Measurements from ENCODE around the gene IL18.
"Not testable (repeated sequence)": the region's sequence is repeated elsewhere in the genome, so short reads cannot be mapped to it uniquely, and the experiment has no call there.

IL18 gene

DNA sequence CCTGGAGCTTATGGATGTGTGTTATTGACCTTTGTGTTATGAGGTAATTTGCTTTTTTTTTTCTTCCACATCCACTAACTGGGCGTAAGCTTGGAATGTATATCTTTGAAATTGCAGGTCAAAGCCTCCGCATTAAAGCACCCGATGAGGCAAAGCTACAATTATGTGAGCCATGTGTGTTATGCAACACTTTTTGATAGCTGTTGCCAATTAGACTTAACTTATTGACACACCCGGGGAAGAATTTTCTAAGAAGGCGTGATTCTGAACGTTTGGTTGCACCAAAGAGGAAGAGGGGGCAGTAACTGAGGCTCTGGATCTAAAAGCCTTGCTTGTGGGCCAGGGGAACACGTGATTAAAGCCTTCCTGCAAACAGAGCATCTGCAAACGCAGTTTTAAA lies 2.7 kb upstream of the IL18 start:
- no peak for DNase-seq

DNA sequence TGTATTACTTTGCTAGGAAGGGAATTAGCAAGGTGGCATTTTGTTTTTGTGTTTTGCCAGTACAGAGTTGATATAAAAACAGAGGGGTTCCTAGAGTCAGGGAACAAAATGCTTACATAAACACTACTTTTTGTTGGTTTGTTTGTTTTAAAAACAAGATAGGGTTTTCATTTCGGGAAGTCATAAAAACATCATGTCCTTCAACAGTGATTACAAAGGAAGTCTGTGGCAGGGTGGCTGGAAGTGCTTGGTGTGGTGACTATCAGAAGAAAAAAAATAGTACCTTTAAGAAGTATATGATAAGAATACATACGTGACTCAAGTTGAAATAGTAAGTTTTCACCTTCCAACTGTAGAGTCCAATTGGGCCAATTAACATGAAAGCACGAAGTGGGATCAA lies 1.2 kb upstream of the IL18 start:
- DNase-seq, result no peak

DNA sequence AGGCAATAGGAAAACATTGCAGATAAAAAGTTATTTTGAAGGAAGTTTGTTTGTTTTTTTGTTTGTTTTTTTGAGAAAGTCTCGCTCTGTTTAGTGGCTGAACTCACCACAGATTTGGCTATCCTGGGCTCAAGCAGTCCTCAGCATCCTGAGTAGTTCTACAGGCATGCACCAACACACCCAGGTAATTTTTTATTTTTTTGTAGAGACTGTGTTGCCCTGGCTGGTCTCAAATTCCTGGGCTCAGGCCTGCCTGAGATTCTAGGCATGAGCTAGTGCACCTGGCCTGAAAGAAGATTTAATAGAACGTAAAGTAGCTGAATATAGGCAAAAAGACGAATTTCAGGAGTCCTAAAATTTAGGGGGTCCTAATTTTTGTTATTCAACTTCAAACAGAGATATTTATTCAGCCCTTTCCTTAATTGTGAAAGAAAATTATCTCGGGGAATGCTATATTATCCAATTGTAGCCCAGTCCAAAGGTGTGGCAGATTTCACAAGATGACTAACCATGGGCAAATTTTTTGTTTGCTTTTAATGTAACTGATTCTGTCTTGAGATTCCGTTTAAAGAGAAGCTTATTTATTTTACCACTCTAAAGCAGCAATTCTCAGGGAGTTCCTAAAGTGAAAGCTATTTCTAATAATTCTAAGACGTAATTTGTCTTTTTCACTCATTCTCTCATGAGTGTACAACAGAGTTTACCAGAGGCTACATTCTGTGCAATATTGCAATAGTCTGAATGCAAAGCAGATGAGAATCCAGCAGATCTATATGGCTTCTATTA lies 940 bp downstream of the IL18 start:
- DNase-seq, result no peak

DNA sequence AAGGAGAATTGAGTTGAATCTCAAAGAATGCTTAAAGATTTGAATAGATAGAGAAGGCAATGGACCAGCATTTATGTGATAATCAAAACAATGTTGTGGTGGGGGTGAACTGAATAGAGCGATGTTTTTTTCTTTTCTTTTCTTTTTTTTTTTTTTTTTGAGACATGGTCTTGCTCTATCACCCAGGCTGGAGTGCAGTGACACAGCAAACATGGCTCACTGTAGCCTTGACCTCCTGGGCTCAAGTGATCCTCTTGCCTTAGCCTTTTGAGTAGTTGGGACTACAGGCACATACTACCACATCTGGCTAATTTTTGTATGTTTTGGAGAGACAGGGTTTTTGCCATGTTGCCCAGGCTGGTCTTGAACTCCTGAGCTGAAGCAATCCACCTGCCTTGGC lies 1.7 kb downstream of the IL18 start:
- not testable (repeated sequence) for DNase-seq

DNA sequence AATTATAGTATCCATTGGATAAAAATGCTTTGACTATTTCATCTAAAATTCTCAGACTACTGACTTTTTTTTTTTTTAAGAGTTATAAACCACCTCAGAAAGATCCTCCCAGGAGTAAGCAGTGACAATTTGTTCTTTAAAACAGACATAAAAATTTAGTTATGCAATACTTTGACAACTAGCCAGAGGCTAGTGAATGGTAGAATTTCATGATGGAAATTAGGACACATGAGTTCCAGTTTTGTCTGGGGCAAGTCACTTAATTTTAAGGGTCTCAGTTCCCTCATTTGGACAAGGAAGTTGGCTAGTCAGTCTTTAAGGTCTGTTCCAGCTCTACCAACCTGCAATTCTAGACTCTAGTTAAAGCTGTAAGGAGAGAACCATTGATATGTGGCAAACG lies 2.9 kb downstream of the IL18 start:
- no peak for DNase-seq

DNA sequence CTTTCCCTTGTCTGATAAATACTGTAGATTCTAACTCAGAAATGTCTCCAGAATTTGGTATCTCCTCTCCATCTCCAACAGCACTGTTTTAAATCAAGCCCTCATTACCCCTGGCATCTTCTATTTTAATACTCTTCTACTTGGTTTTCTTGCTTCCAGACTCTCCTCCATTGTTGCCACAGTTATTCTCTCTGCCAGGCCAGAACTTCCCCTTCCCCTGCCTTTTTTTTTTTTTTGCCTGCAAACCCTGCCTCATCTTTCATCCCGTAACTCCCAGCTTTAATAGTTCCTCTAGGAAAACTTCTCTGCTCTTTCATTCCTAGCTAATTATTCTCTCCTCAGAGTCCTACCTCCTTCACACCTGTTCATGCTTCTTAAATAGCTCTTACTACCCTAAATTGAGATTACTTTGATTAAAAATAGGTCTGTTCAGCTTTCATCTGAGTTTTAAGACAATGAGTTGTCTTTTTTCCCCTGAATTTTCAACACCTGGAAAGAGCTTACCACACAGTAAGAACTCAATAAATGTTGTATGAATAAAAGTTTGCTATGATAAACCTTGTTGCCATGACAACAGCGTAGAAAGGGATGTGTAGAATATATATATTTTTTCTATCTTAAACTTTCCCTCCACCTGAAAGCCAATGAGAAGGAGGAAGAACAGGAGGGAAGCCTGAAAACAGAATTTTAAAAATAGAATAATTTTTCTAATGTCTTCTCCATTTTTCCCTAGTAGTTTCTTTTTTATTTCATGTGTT lies 3.6 kb downstream of the IL18 start:
- no peak for DNase-seq

DNA sequence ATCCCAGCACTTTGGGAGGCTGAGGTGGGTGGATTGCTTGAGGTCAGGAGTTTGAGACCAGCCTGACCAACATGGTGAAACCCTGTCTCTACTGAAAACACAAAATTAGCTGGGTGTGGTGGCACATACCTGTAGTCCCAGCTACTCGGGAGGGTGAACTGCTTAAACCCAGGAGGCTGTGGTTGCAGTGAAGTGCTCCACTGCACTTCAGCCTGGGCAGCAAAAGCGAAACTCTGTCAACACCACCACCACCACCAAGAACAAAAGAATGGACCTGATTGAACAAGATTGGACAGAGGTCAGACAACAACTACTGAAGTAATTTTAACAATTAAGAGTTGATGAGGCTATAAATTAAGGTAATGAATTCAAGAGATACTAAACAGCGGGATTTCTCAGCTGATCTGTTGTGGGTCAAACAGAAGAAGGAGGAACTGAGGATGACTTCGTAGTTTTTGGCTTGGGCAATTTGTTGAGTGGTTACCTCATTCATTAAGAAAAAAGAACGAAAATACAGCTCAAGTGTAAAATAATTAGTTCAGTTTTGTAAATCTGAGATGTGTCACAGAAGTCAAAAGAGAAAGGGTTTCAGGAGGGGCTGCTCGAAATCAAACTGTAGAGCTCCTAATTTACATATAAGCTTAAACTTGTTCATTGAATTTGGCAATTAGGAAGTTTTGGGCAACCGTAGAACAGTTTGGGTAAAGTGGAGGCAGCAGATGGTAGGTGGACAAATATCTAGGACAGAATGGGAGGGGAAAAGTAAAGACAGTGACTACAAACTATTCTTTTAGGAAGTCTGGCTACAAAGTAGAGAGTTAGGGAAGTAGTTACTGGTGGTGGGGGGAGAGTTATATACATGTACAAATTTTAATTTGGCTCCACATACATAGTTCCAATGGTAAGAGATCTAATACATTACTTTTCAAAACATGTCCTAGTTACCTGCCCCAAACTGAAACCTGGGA lies 4.5 kb downstream of the IL18 start:
- no peak for DNase-seq

DNA sequence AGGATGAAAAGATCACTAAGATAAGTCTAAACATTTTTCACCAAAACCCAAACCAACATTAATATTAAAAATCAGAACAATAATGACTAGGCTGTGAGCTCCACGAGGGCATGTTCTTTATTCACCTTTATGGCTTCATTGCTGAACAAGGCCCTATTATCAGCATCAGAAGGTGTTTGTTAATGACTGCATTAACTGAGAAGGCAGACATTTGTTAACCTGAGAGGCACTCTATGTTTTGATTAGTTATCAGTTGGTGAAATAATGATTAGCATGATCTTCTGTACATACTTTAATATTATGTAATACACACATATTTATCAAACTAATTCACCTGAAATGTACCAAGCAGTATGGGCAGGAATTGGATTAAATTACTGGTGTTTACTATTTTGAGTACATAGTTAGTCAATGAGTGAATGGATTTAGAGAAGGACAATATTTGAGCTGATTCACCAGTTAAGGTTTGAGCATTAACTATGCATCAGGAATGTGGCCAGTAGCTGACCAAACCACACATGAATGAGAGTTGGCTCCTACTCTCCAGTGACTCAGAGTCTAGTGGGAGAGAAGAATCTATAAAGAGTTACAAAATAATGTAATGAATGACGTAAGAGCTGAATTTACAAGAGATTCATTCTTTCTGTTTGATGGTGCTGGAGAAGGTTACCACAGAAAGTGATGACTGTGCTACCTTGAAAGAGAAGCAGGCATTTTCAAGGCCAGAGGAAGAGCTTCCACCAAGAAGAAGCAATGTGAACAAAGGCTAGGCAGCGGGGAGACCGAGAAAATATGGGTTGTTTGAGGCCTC lies 6.7 kb downstream of the IL18 start:
- no peak for DNase-seq

DNA sequence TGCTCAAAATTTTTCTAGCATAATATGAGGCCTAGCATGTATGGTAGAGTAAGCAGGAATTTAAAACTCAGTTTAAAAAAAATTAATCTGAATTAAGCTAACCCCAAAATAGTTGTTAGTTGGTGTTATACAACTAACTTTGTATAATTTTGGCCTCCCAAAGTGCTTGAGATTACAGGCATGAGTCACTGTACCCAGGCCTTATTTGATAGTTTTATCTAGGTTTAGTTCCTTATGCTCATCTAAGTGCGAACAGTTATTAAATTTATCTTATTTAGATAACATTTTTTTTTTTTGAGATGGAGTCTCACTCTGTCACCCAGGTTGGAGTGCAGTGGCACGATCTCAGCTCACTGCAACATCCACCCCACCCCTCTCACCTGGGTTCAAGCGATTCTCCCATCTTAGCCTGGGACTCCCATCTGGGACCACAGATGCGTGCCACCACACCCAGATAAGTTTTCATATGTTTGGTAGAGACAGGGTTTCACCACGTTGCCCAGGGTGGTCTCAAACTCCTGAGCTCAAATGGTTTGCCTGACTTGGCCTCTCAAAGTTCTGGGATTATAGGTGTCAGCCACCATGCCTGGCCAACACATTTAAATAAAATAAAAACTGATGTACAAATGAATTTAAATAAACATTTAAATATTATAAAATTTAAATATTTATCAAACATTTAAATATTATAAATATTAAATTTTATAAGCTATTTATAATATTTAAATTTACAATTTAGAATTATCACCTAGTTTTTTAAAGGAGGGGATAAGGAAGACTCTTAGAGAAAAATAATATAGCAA lies 7.5 kb downstream of the IL18 start:
- no peak for DNase-seq

DNA sequence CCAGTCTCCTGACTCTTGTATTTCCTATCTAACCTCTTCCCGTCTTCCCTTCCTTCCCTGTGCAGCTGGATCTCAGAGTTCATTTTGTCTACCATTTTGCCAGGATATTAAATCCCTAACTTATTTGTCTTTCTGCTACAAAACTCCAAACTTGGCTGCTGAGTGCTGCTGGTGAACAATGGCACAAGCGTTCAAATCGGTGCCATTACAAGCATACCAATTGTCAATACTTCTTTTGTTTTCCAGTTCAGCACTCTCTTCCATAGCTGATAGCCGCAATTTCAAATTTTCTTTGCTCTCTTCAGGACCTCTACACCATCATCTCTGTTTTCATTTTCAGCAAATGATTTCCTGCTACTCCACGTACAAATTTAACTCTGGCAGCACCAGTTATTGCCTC lies 13.4 kb downstream of the IL18 start:
- DNase-seq, result no peak

DNA sequence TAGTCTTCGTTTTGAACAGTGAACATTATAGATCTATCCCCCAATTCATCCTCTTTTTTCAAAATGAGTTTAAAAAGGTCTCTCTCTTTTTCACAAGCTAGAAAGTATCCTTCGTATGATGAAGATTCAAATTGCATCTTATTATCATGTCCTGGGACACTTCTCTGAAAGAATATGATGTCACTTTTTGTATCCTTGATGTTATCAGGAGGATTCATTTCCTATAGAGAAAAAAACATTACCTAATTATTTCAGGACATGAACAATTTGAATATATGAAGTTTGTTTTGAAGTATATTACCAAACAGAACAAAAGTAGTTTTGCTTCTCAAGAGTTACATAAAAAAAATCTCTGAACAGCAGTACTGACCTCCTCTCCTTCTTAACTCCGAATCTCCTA lies 20.3 kb downstream of the IL18 start:
- no peak for DNase-seq

DNA sequence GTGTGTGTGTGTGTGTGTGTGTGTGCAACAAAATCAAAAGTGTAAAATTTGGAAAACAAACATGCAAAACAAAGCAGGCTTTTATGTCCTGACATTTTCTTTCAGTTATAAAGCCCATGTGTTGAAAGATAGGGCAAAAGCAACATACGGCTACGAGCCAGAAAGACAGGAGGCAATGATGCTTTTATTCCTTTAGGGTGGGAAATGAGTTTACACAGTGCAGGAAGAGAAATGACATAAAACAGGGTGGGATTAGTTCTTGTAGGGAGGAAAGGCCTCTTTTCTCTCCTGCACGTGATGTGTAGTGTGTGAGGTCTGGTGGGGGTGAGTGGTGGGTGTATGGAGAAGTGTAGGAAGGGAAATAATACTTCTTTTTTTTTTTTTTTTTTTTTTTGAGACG lies 29.4 kb downstream of the IL18 start:
- DNase-seq, result no peak

DNA sequence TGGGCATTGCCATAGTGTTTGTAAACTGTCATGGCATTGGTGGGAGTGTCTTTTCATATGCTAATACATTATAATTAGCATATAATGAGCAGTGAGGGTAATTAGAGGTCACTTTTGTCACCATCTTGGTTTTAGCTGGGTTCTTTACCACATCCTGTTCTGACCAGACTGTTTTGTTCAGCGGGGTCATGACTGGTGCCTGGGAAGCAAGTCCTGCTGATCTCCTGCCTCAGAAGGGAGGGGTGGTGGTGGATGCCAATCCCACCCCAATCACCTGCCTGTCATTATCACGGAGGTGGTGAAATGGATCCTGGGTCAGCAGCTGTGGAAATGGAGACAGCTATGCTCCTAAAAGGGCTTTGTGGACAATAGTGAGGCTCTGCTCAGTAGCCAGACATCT lies 31.2 kb downstream of the IL18 start:
- DNase-seq, result no peak

DNA sequence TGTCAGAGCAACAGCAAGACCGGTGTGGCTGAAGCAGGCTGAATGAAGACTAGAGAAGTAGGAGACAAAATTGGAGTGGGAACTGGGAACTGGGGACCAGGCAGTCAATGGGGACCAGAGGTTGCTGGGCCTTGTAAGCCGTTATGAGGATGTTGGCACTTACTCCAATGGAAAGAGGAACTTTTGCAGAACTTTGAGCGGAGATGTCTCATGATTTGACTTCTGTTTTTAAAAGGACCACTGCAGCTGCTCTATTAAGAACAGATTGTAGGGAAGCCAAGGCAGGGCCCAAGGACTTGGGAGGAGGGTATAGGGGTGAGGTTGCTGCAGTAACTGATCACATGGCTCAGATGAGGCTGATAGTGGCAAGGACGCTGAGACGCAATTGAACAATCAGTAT lies 34.2 kb downstream of the IL18 start:
- DNase-seq, result no peak

DNA sequence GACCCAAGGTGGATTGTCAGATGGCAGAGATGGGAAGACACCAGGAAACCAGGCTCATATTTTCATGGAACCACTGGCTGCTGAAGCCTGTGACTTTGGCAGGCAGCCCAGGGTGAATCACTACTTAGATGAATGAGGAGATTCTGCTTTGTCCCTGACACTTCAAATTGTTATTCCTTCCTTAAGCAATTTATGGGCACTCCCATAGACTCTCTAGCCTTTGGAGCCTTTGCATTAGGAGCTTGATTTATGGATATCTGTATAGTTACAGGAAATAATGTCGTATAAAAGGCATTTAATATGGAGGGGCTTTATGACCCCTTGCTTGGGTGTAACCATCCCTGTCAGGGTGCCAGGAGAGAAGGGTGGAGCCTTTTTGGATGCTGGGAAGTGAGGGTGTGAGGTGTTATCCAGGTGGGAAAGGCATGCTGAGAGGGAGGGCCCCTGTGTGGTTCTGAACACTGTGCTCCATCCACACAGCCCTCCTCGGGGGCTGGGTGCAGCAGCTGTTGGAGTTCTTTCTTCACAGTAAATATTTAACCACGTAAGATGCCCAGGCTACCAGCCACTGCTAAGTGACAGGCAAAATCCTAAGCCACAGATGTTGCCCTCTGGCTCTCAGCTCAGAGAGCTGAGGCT lies 35.3 kb downstream of the IL18 start:
- DNase-seq, result no peak

DNA sequence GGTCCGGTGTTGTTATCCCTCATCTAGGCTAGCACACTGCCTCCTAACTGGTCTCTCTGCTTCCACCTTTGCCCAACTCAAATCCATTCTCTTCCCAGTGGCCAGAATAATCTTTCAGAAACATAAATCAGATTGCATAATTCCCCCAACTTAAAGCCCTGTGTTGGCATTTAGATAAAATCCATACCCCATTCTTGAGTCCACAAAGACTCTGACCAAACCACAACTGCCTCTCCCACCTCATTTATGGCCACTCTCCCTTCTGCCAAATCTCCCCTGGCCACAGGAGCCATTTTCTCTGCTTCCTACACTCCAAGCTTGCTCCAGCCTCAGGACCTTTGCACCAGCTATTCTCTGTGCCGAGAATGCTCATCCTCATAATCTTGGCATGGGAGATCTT lies 36.8 kb downstream of the IL18 start:
- DNase-seq, result no peak

DNA sequence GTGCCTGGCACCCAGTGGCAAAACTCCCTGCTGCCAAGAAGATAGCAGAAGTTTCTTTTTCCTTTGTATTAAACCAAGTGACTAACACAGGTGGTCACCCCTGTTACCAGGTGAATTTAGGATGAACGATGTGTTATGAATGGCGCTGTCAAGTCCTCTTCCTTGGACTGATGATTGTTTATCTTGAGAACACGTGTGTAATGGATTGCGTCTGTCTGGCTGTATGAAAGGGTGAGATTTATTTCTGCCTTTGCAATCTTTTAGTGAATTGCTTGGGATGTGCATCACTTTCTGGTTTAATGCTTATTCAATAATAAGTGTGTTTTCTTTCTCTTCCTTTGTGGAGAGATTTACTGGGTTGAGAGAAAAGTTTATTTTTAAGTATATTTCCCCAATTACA lies 40.8 kb downstream of the IL18 start:
- no peak for DNase-seq

DNA sequence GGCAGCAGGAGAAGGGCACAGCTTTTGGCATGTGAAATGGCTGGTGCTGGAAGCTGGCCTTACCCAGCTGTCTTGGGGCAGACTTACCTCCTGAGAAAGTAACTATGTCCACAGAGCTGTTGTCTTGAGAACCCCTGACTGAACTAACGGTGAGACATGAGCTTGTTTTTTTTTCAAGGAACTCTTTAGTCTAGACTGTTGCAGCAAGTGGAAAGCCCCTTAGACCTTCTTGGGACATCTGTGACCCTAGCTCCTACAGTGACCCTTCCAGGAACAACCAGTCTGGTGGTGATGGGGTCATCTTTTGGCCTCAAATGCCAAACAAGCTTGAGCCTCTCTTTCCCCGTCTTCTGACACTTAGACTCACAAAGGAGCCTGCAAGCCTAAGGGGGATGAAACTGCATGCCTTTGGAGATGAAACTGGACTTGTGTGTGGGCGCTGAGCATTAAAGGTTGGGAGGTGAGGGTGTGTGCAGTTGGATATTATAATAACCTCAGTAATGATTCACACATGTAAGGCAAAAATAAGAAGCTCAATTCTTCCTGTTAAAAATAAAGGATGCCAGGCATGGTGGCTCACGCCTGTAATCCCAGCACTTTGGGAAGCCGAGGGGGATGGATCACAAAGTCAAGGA lies 41.8 kb downstream of the IL18 start:
- DNase-seq, result no peak

DNA sequence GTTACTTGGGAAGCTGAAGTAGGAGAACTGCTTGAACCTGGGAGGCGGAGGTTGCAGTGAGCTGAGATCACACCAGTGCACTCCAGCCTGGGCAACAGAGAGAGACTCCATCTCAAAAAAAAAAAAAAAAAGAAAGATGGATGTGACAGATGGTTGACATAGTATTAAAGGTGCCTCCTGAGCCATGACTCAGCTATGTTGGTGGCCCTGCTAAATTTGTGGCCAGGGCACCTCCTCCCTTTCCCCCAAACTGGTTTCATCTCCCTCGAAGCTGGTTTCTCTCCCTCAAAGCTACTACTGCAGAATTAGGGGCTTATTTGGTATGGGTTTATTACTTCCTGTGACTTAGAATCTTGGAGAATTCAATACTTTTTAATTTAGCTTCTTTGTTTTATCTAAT lies 45.7 kb downstream of the IL18 start:
- no peak for DNase-seq

DNA sequence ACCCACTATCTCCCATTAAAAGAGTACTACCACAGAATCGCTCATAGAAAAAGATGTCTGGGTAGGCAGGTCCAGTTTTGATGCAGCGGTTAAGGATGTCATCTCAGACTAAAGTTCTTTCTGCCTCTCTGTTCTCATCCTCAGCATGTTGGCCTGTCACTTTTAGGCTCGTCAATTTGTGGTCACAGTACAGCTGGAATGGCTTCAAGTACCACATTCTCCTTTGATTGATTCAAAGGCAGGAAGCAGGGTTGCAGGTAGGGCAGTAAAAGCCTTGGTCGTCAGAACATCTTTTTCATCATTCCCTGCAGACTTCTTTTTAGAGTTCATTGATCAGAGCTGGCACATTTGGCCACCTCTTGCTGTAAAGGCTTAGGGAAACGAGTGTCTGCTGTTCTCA lies 48.5 kb downstream of the IL18 start:
- no peak for DNase-seq

DNA sequence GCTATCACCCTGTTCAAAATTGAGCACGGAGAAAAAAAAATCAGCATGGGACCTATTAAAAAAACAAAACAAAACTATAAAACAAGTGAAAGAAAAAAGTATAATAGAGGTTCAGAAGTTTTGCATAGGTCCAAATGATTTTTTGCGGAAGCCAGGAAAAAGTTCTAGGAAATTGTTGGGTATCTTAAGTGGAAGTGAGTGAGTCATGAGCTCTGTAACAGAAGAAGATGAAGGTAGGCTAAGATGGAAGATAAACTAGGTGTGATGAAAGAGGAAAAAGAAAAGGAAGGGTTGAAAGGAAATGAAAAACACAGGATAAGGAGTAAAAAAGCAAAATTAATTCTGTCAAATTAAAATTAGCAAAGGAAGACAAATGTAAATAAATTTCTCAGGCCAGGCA lies 49.4 kb downstream of the IL18 start:
- no peak for DNase-seq
